ENCODE results near the gene DNAJB8. TPM values are rescaled to one million over a fixed set of nuclear protein-coding genes. Genes with fewer than 3 reads are reported as not detected.

Gene DNAJB8
- total RNA-seq, 1 experiment from 2014 or later: not detected

GRCh38 chr3:128442949-128443348 lies 23.7 kb downstream of the DNAJB8 start:
- Histone ChIP-seq H2BK12ac (ENCODE audit: insufficient read length, low read depth, low read length) (no peak overlapping the region), H2BK20ac (ENCODE audit: low read depth, low read length, poor library complexity, severe bottlenecking) (no peak overlapping the region), H3K9me3 (ENCODE audit: control insufficient read depth, low read depth, low read length) (no peaks in the 10 kb centered on the region), H3K23ac (ENCODE audit: insufficient read length, low read depth, low read length) (no peak overlapping the region), H3K9ac (ENCODE audit: extremely low read depth, insufficient read length, low read length) (no peak overlapping the region), H3K23me2 (ENCODE audit: insufficient read length, low read depth, low read length, poor library complexity, severe bottlenecking) (no peaks in the 10 kb centered on the region), H3K4ac (ENCODE audit: low read depth, low read length) (no peak overlapping the region), H3K79me2 (ENCODE audit: insufficient read depth, low read length) (no peaks in the 10 kb centered on the region), H3K27me3 (ENCODE audit: insufficient read depth, low read length) (no peaks in the 10 kb centered on the region), H3K4me1 (ENCODE audit: insufficient read depth, low read length) (no peaks in the 10 kb centered on the region), H2BK15ac (ENCODE audit: low read depth, low read length) (no peak overlapping the region), H3K4me2 (ENCODE audit: insufficient read depth, insufficient read length, low read length) (no peak overlapping the region), H2BK5ac (ENCODE audit: insufficient read length, low read length) (no peak overlapping the region), H3K79me1 (ENCODE audit: insufficient read depth, low read depth, low read length, poor library complexity, severe bottlenecking) (no peaks in the 10 kb centered on the region), H3T11ph (ENCODE audit: low read length) (no peak overlapping the region), H2AFZ (ENCODE audit: low read length) (no peak overlapping the region), H4K91ac (ENCODE audit: insufficient read length, low read depth, low read length) (no peak overlapping the region), H4K8ac (replicated peaks; ENCODE audit: insufficient read length, low read depth, low read length) (no peak overlapping the region), H4K5ac (ENCODE audit: insufficient read length, low read depth, low read length) (no peak overlapping the region), H3K27ac (ENCODE audit: insufficient read length, low read depth, low read length) (no peak overlapping the region), H2BK120ac (ENCODE audit: low read depth, low read length, poor library complexity, severe bottlenecking) (no peak overlapping the region), H2AK5ac (ENCODE audit: insufficient read length, low read length) (no peak overlapping the region), H4K20me1 (ENCODE audit: control insufficient read depth, insufficient read depth, insufficient read length) (peaks cover 2% of the 10 kb centered on the region), H3K18ac (ENCODE audit: insufficient read length, low read depth, low read length) (no peak overlapping the region), H3K14ac (ENCODE audit: insufficient read depth, low read length) (no peak overlapping the region), H3K56ac (ENCODE audit: insufficient read length, low read depth, low read length) (no peak overlapping the region)
- Mint-ChIP-seq H3K27ac (no peak overlapping the region; a peak in 2 of 7 replicates), H3K4me3 (no peak overlapping the region), H3K36me3 (ENCODE audit: insufficient read depth in 1 of 3, low read depth in 3 of 3) (no peaks in the 10 kb centered on the region; a peak in 1 of 7 replicates), H3K9me3 (peaks cover 5 to 12% of the 10 kb centered on the region in 2 experiments), H3K4me1 (peaks cover 11% of the 10 kb centered on the region in 2 experiments), H3K27me3 (ENCODE audit: low read depth) (peaks cover 75% of the 10 kb centered on the region)
- TF ChIP-seq CTCF (conservative IDR thresholded peaks at IDR 0.05): no peak
- WGBS (ENCODE audit: extremely low coverage, insufficient read length, low lambda C conversion rate): no CpG with 5 or more reads among the region's 6 CpGs
- no peak for DNase-seq

All from H9 (cell line).